ENCODE measurements around the gene ACCSL.

ACCSL gene

GRCh38 chr11:44036811-44037657 is 10.7 kb upstream of the ACCSL start:
- peak; percentile 73 for TF ChIP-seq CTCF (IDR thresholded peaks at IDR 0.05)
- TF ChIP-seq ZFX (IDR thresholded peaks at IDR 0.05; ENCODE audit: borderline replicate concordance): no peak
- no peak overlapping the region for H3K27ac ChIP-seq

GRCh38 chr11:44037658-44037998 is 10.2 kb upstream of the ACCSL start:
- no peak overlapping the region for H3K27ac ChIP-seq
- TF ChIP-seq ZFX (IDR thresholded peaks at IDR 0.05; ENCODE audit: borderline replicate concordance): no peak
- TF ChIP-seq CTCF (IDR thresholded peaks at IDR 0.05): peak; percentile 32

GRCh38 chr11:44043157-44043556 is 4.6 kb upstream of the ACCSL start:
- no peak overlapping the region for H3K27ac ChIP-seq

GRCh38 chr11:44046182-44046581 is 1.6 kb upstream of the ACCSL start:
- H3K27ac ChIP-seq: no peak overlapping the region
- TF ChIP-seq ZFX (IDR thresholded peaks at IDR 0.05; ENCODE audit: borderline replicate concordance) (no peak), CTCF (IDR thresholded peaks at IDR 0.05) (no peak)

More at GRCh38 chr11:44043157-44043556, 4.6 kb upstream of the ACCSL start:
- TF ChIP-seq CTCF (IDR thresholded peaks at IDR 0.05) (no peak), ZFX (IDR thresholded peaks at IDR 0.05; ENCODE audit: borderline replicate concordance) (no peak)

- no peak overlapping the region for H3K27ac ChIP-seq
- no peak for TF ChIP-seq ZFX (IDR thresholded peaks at IDR 0.05; ENCODE audit: borderline replicate concordance)
- TF ChIP-seq CTCF (IDR thresholded peaks at IDR 0.05): no peak
Measured at GRCh38 chr11:44047298-44047697, 483 bp upstream of the ACCSL start.

- no peak overlapping the region for H3K27ac ChIP-seq
- no peak for TF ChIP-seq ZFX (IDR thresholded peaks at IDR 0.05; ENCODE audit: borderline replicate concordance)
- no peak for TF ChIP-seq CTCF (IDR thresholded peaks at IDR 0.05)
Measured at GRCh38 chr11:44049832-44050231, 2.1 kb downstream of the ACCSL start.

- no peak overlapping the region for H3K27ac ChIP-seq
- TF ChIP-seq ZFX (IDR thresholded peaks at IDR 0.05; ENCODE audit: borderline replicate concordance): no peak
- TF ChIP-seq CTCF (IDR thresholded peaks at IDR 0.05): no peak
Measured at GRCh38 chr11:44051171-44051570, 3.4 kb downstream of the ACCSL start.
